ENCODE data around the gene TTLL11.

DNA sequence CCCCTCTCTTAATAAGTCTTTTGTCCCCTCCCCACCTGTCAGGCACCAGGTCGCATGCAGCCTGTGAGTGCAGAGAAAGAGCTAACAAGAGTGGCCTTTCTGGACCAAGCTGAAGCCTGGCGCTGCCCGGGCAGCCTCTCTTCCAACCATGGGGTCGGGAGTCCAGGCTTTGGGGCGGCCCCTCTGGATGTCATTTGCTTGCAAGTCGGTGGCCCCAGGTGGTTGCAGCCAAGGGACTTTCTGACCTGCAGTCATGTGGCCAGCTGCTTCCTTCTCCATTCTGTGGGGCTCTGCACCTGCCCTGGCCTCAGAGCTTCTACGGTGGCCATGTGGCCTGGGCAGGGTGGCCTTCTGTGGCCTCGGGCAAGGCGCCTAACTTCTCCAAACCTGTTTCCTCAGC lies 282.0 kb downstream of the TTLL11 start:
- TF ChIP-seq, protein P1, sequence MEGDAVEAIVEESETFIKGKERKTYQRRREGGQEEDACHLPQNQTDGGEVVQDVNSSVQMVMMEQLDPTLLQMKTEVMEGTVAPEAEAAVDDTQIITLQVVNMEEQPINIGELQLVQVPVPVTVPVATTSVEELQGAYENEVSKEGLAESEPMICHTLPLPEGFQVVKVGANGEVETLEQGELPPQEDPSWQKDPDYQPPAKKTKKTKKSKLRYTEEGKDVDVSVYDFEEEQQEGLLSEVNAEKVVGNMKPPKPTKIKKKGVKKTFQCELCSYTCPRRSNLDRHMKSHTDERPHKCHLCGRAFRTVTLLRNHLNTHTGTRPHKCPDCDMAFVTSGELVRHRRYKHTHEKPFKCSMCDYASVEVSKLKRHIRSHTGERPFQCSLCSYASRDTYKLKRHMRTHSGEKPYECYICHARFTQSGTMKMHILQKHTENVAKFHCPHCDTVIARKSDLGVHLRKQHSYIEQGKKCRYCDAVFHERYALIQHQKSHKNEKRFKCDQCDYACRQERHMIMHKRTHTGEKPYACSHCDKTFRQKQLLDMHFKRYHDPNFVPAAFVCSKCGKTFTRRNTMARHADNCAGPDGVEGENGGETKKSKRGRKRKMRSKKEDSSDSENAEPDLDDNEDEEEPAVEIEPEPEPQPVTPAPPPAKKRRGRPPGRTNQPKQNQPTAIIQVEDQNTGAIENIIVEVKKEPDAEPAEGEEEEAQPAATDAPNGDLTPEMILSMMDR (IDR thresholded peaks at IDR 0.05; ENCODE audit: insufficient read depth, low read depth, low read length) = no peak
- no peak for TF ChIP-seq EZH2 (IDR thresholded peaks at IDR 0.05; ENCODE audit: insufficient read depth, low read length)
